AG09309 (cell line): ENCODE measurements around the gene TBL2.
"Not testable (repeated sequence)": the region's sequence is repeated elsewhere in the genome, so short reads cannot be mapped to it uniquely, and the experiment has no call there.

Experiments
- DNase-seq: peaks from one replicate; pipeline ENCODE4 v3.0.0-alpha.2; 2010; ENCODE audit warnings: low read depth
- H3K4me3 ChIP-seq: 2 replicates; pipeline ENCODE4 v1.5.1; 2011; ENCODE audit warnings: mild to moderate bottlenecking, low read depth, low read length, moderate library complexity; ENCODE audit not compliant: control insufficient read depth
- CTCF ChIP-seq: IDR thresholded peaks from 2 replicates; pipeline ENCODE4 v1.5.1; 2011; ENCODE audit warnings: mild to moderate bottlenecking, low read depth, low read length, inconsistent platforms; ENCODE audit not compliant: insufficient read depth, control insufficient read depth; ENCODE audit errors: missing control alignments

The TBL2 gene

GRCh38 chr7:73613954-73614735 lies 35.8 kb upstream of the TBL2 start:
- DNase-seq = no peak
- H3K4me3 ChIP-seq = no peak overlapping the region
- no peak for TF ChIP-seq CTCF

- peak; percentile 23 for TF ChIP-seq CTCF
- no peak overlapping the region for H3K4me3 ChIP-seq
- no peak for DNase-seq
Observed at GRCh38 chr7:73612598-73613269, 34.4 kb upstream of the TBL2 start.

- DNase-seq = no peak
- no peak for TF ChIP-seq CTCF
Observed at GRCh38 chr7:73611017-73611555, 32.7 kb upstream of the TBL2 start.

GRCh38 chr7:73610105-73610504 lies 31.7 kb upstream of the TBL2 start:
- no peak overlapping the region for H3K4me3 ChIP-seq
- DNase-seq = no peak
- TF ChIP-seq CTCF = no peak

More at GRCh38 chr7:73611017-73611555, 32.7 kb upstream of the TBL2 start:
- no peak overlapping the region for H3K4me3 ChIP-seq

GRCh38 chr7:73607692-73607983 lies 29.3 kb upstream of the TBL2 start:
- not testable (repeated sequence) for H3K4me3 ChIP-seq

GRCh38 chr7:73606801-73607691 lies 28.7 kb upstream of the TBL2 start:
- DNase-seq = no peak

More at GRCh38 chr7:73607692-73607983, 29.3 kb upstream of the TBL2 start:
- DNase-seq = not testable (repeated sequence)

More at GRCh38 chr7:73606801-73607691, 28.7 kb upstream of the TBL2 start:
- H3K4me3 ChIP-seq = peak overlapping the region; percentile 2; the same call in 1 of the 2 replicates
- peak; percentile 91 for TF ChIP-seq CTCF
